LNCAP (cell line): ENCODE results near the gene KRT38.

Source experiments
- TF ChIP-seq, protein P1 (sequence below): fragments of 450-650 bp; IDR thresholded peaks from 2 replicates; pipeline ENCODE4 v1.5.1; 2017; ENCODE audit warnings: mild to moderate bottlenecking

The KRT38 gene

DNA sequence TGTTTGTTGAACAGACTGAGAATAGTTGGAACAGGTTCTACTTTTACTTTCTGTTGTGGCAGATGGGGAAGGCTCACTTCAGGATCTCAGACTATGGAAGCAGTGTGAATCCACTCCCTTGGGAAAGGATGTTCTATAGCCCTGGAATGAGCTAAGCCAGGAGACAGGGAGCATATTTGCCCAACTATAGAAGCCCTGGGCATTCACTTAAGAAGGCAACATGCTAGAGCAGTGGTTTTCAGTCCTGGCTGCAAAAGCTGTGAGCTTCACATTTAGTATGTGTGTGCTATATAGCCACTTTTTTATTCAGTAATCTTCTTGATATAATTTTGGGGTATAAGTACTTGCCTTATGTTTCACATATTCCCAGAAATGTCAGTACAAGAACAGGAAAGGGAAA lies 27.6 kb upstream of the KRT38 start:
- TF ChIP-seq, protein P1, sequence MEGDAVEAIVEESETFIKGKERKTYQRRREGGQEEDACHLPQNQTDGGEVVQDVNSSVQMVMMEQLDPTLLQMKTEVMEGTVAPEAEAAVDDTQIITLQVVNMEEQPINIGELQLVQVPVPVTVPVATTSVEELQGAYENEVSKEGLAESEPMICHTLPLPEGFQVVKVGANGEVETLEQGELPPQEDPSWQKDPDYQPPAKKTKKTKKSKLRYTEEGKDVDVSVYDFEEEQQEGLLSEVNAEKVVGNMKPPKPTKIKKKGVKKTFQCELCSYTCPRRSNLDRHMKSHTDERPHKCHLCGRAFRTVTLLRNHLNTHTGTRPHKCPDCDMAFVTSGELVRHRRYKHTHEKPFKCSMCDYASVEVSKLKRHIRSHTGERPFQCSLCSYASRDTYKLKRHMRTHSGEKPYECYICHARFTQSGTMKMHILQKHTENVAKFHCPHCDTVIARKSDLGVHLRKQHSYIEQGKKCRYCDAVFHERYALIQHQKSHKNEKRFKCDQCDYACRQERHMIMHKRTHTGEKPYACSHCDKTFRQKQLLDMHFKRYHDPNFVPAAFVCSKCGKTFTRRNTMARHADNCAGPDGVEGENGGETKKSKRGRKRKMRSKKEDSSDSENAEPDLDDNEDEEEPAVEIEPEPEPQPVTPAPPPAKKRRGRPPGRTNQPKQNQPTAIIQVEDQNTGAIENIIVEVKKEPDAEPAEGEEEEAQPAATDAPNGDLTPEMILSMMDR = no peak

DNA sequence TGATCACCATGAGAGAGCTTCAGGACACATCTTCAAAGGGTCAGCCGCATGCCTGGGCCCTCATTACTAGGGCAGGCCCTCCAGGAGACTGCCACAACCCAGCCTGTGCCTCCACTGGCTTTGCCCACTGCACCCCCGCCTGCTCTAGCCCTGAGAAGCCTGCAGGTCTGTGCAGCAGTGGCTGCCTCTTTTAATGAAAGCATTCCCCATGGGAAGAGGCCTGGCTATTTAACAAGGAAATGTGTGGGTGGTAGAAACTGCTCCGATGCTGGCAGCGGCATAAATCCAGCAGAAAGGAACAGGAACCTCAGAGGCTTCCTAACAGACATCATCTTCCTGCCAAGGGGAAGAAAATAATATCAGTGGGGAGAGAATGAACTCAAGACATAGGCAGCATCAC lies 26.8 kb upstream of the KRT38 start:
- TF ChIP-seq, protein P1 = no peak

GRCh38 chr17:41466988-41467387 lies 26.2 kb upstream of the KRT38 start, which contains the start of gene KRT32:
Gene KRT32, minus strand, starts transcription at chr17:41467386. Its CDS starts 61 bp downstream, at chr17:41467325.
- TF ChIP-seq, protein P1 = no peak

DNA sequence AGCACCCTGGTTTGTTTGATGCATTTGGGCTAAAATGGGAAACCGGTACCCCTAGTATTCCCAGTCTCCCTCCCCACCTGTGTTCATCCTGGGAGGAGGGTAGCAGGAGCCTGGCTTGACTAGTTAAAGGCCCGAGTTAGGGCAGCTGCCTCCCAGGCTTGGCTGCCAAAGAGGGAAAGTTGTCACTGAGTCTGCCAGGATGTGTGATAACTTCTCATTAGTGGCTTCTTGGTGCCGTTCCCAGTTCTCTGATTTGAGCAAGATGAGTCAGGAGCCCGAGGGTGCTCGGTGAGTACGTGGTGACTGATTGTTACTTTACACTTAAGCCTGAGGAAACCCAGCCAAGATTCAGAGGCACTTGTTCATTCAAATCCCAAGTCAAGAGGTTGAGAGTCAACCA lies 23.9 kb upstream of the KRT38 start:
- TF ChIP-seq, protein P1 = no peak

GRCh38 chr17:41464173-41464572 lies 23.4 kb upstream of the KRT38 start:
- TF ChIP-seq, protein P1 = no peak

DNA sequence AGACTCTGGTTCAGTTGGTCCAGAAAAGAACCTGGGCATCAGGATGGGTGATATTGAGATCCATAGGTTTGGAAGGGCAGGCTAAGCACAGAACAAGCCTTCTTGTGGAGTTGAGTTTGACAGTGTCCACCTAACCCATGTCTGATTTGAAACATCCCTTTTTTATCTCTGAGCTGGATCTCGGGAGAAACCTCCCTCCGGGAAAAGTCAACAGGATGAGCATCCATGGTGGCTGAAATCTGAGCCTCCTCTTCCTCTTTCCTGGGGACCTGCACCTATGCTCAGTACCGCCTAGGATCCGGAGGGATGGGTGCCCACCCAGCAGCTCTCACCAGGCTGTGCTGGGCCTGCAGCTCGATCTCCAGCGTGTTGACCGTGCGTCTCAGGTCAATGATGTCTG lies 23.0 kb upstream of the KRT38 start:
- TF ChIP-seq, protein P1 = no peak

DNA sequence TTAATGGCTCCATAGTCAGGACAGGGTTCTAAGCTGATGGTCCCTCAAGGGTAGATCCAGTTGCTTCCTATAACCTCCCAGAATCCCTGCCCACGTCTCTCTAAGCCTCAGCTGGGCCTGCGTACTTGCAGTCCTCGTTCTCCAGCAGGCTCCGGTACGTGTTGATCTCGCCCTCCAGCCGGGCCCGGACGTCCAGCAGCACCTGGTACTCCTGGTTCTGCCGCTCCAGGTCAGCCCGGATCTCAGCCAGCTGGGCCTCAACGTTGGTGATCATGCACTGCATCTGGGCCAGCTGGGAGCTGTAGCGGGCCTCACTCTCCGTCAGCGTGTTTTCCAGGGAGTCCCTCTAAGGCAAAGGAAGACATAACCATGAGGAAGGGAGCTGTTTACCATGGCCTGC lies 21.9 kb upstream of the KRT38 start:
- TF ChIP-seq, protein P1 = no peak

DNA sequence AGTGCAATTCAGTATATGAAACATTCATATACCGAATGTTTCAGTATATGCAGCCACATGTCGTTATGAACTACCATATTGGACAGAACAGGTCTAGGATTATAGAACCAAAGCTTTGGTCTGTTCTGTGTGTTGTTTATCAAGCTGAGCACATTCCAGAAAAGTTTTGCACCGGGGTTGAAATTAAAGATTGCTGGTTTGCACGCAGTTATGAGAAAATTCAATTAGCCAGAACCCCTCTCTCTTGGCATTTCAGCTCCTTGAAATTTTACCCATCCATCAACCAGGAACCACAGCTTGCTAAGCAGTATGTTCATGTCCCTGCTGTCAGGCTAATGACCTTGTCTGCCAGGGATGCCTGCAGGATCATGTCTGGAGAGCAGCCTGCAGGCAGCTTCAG lies 16.9 kb upstream of the KRT38 start:
- TF ChIP-seq, protein P1 = no peak
